GM12874 (cell line): ENCODE measurements around the gene NUAK2.

Experiments
- CTCF ChIP-seq: IDR thresholded peaks from 2 replicates; pipeline ENCODE4 v1.5.1; 2011; ENCODE audit warnings: low read depth, mild to moderate bottlenecking, control low read depth, low read length, moderate library complexity; ENCODE audit not compliant: insufficient read depth

The NUAK2 gene

GRCh38 chr1:205321162-205321958 is at the start of gene NUAK2:
NUAK2 (minus strand) TSS chr1:205321745; CDS start chr1:205321628, 117 bp downstream.
- TF ChIP-seq CTCF: 0 out of 2 replicates have a peak, but pooled peaks have one; percentile 36

- TF ChIP-seq CTCF: no peak
Measured at GRCh38 chr1:205370780-205371179, 49.2 kb upstream of the NUAK2 start.

GRCh38 chr1:205369701-205370123 is 48.2 kb upstream of the NUAK2 start:
- no peak for TF ChIP-seq CTCF

GRCh38 chr1:205368478-205368877 is 46.9 kb upstream of the NUAK2 start:
- no peak for TF ChIP-seq CTCF

GRCh38 chr1:205365945-205366463 is 44.5 kb upstream of the NUAK2 start:
- no peak for TF ChIP-seq CTCF

GRCh38 chr1:205360891-205361290 is 39.3 kb upstream of the NUAK2 start:
- TF ChIP-seq CTCF: no peak

GRCh38 chr1:205359771-205360565 is 38.4 kb upstream of the NUAK2 start:
- TF ChIP-seq CTCF: no peak
